Measurements from ENCODE around the gene OR5D16.
"Not testable (repeated sequence)": the region's sequence is repeated elsewhere in the genome, so short reads cannot be mapped to it uniquely, and the experiment has no call there.

OR5D16 gene

GRCh38 chr11:55838452-55838851, at the start of gene OR5D16:
TSS of gene OR5D16 (plus strand) at chr11:55838752. CDS start at chr11:55838752, 0 bp downstream.
- DNase-seq, result no peak

GRCh38 chr11:55791606-55792005, 46.9 kb upstream of the OR5D16 start:
- no peak for DNase-seq

GRCh38 chr11:55793321-55793720, 45.2 kb upstream of the OR5D16 start:
- no peak for DNase-seq

- no peak for DNase-seq
Observed at GRCh38 chr11:55795256-55795655, 43.3 kb upstream of the OR5D16 start, which contains the start of gene OR5D14. TSS of gene OR5D14 (plus strand) at chr11:55795556. CDS start at chr11:55795556, 0 bp downstream.

GRCh38 chr11:55806248-55806647, 32.3 kb upstream of the OR5D16 start:
- no peak for DNase-seq

GRCh38 chr11:55811067-55811466, 27.5 kb upstream of the OR5D16 start, which contains the start of gene OR5L1:
TSS of gene OR5L1 (plus strand) at chr11:55811367. CDS start at chr11:55811467, 100 bp downstream.
- DNase-seq, result no peak

GRCh38 chr11:55819330-55819729, 19.2 kb upstream of the OR5D16 start, which contains the start of gene OR5D18:
TSS of gene OR5D18 (plus strand) at chr11:55819630. CDS start at chr11:55819630, 0 bp downstream.
- no peak for DNase-seq

GRCh38 chr11:55826919-55827318, 11.6 kb upstream of the OR5D16 start, which contains the start of gene OR5L2:
TSS of gene OR5L2 (plus strand) at chr11:55827219. CDS start at chr11:55827219, 0 bp downstream.
- no peak for DNase-seq

GRCh38 chr11:55847453-55847852, 8.9 kb downstream of the OR5D16 start:
- DNase-seq, result no peak

- no peak for DNase-seq
Observed at GRCh38 chr11:55849037-55849436, 10.5 kb downstream of the OR5D16 start.

GRCh38 chr11:55852141-55852540, 13.6 kb downstream of the OR5D16 start:
- no peak for DNase-seq

GRCh38 chr11:55854704-55855103, 16.2 kb downstream of the OR5D16 start:
- no peak for DNase-seq

GRCh38 chr11:55867354-55867753, 28.8 kb downstream of the OR5D16 start:
- not testable (repeated sequence) for DNase-seq

GRCh38 chr11:55872731-55873130, 34.2 kb downstream of the OR5D16 start:
- not testable (repeated sequence) for DNase-seq

- DNase-seq, result not testable (repeated sequence)
Observed at GRCh38 chr11:55873146-55873545, 34.6 kb downstream of the OR5D16 start.

GRCh38 chr11:55882997-55883396, 44.4 kb downstream of the OR5D16 start, which contains the start of gene TRIM51:
TSS of gene TRIM51 (plus strand) at chr11:55883297. CDS start at chr11:55885429, 2,132 bp downstream.
- DNase-seq, result not testable (repeated sequence)

- DNase-seq, result not testable (repeated sequence)
Observed at GRCh38 chr11:55884995-55885394, 46.4 kb downstream of the OR5D16 start.

- DNase-seq, result not testable (repeated sequence)
Observed at GRCh38 chr11:55885481-55885880, 46.9 kb downstream of the OR5D16 start.

All from NCI-H2081 treated with DMSO at 0.1 percent for 48 hours (cell line).